ENCODE results near the gene CRELD2. TPM values are rescaled to one million over a fixed set of nuclear protein-coding genes. Genes with fewer than 3 reads are reported as not detected.

CRELD2 gene
- total and polyA plus RNA-seq, 8 donors, result 37.2 to 61.9 (median 54.1) TPM

DNA sequence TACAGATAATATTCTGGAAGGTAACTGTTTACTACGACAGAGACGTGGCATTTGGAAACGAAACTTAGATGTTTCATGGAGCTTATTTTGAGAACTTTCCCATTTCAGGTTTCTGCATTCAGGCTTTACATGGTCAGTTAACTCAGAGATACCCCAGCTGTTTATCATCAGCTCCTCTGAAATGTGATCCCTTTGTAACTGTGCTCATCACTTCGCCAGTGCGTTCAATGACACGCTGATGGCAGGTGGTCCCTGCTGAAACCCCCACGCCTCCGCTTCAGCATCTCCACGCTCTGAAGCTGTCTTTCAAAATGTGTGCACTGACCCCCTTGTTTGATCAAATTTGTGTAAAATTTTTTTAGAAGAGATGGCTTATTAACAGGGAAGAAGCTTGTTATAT lies 30.7 kb upstream of the CRELD2 start:
- H3K27me3 ChIP-seq, result no peaks in the 10 kb centered on the region
- peaks cover 0 to 17% (median 5%) of the 10 kb centered on the region in 3 donors for H3K36me3 ChIP-seq
- H3K4me1 ChIP-seq, result no peaks in the 10 kb centered on the region
- FAIRE-seq (no peak), DNase-seq (no peak), ATAC-seq (no peak)
- TF ChIP-seq, protein P1, sequence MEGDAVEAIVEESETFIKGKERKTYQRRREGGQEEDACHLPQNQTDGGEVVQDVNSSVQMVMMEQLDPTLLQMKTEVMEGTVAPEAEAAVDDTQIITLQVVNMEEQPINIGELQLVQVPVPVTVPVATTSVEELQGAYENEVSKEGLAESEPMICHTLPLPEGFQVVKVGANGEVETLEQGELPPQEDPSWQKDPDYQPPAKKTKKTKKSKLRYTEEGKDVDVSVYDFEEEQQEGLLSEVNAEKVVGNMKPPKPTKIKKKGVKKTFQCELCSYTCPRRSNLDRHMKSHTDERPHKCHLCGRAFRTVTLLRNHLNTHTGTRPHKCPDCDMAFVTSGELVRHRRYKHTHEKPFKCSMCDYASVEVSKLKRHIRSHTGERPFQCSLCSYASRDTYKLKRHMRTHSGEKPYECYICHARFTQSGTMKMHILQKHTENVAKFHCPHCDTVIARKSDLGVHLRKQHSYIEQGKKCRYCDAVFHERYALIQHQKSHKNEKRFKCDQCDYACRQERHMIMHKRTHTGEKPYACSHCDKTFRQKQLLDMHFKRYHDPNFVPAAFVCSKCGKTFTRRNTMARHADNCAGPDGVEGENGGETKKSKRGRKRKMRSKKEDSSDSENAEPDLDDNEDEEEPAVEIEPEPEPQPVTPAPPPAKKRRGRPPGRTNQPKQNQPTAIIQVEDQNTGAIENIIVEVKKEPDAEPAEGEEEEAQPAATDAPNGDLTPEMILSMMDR (IDR thresholded peaks at IDR 0.05), result no peak
- WGBS, 2 donors, result 97% methylated on average over 9 of the region's 9 CpGs
- no peak overlapping the region for H3K4me3 ChIP-seq
- no peak overlapping the region for H3K27ac ChIP-seq
- no peaks in the 10 kb centered on the region for H3K9me3 ChIP-seq
- intact Hi-C loops (cut with DNase I), result no loop called here

DNA sequence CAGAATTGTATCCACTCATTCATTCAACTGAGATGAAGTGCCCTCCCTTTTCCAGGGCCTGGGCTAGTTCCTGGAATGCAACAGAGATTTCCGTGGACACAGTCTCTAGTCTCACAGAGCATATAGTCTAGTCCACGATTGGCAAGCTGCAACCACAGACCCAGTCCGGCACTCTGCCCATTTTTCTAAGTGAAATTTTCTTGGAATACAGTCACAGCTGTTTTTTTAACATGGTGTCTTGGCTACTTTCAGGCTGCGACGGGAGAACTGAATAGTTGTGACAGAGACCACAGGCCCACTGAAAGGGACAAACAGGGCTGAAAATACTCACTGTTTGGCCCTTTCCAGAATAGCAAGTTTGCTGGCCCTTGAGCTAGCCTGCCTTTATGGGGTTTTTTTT lies 29.4 kb upstream of the CRELD2 start:
- WGBS, 2 donors, result 96 to 99% methylated on average over 5 of the region's 5 CpGs
- H3K27ac ChIP-seq, result no peak overlapping the region
- no peak overlapping the region for H3K4me3 ChIP-seq
- TF ChIP-seq, protein P1 (IDR thresholded peaks at IDR 0.05), result no peak
- ATAC-seq (no peak), DNase-seq (no peak), FAIRE-seq (no peak)
- intact Hi-C loops (cut with DNase I), result no loop called here
- H3K27me3 ChIP-seq, result no peaks in the 10 kb centered on the region
- H3K4me1 ChIP-seq, result no peaks in the 10 kb centered on the region
- peaks cover 0 to 17% (median 5%) of the 10 kb centered on the region in 3 donors for H3K36me3 ChIP-seq
- H3K9me3 ChIP-seq, result no peaks in the 10 kb centered on the region

DNA sequence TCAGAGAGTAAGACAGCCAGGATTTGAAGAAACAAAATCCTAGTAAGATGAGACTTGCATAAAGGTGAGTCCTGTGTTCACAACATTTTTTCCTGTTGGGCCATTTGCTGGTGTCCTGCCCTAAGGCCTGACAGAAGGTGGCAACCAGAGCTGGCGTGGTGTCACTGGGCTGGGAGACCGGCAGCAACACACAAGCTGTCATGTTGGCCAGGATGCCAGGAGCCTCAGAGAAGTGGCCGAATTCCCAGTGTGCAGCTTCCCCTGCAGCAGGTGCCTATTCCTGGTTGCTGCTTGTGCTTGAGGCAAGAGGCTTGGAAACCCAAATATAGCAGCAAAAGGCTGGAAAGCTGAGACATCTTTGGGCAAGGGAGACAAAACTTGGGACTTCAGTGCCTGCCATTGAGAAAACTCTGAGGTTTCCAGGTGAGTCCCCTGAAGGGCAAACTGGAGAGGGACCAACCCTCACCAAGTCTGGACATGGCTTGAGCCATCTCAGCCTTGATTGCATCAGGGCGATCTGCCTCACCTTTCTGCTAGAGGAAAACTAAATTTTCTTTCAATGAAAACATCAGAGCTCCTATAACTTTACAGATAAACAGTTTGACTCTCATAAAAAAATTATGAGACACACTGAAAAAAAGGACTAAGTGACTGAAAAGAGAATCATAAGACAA lies 26.1 kb upstream of the CRELD2 start:
- intact Hi-C loops (cut with DNase I), result no loop called here
- DNase-seq, result no peak
- no peak for FAIRE-seq
- Histone ChIP-seq H3K4me1 (no peaks in the 10 kb centered on the region), H3K4me3 (no peak overlapping the region), H3K27me3 (no peaks in the 10 kb centered on the region), H3K36me3 (no peaks in the 10 kb centered on the region), H3K9me3 (no peaks in the 10 kb centered on the region), H3K27ac (no peak overlapping the region)
- TF ChIP-seq, protein P1 (IDR thresholded peaks at IDR 0.05), result no peak
- no peak for ATAC-seq
- 80 to 94% methylated on average over 4 of the region's 4 CpGs for WGBS, 2 donors

DNA sequence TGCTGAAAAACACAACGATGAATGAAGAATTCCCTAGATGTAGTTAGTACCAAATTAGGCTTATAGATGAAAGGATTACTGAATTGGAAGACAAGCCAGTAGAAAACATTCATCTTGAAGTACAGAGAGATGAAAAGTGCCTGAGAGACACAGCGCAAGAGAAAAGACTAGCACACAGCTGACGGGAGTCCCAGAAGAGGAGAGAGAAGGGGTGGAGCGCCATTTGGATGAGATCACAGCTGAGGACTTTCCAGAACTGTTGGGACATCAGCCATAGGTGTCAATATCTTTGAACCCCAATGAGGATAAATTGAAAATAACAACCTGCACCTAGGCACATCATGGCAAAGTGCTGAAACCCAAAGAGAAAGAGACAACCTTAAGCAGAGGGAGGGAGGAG lies 25.4 kb upstream of the CRELD2 start:
- FAIRE-seq (no peak), ATAC-seq (no peak), DNase-seq (no peak)
- Histone ChIP-seq H3K4me1 (no peaks in the 10 kb centered on the region), H3K9me3 (no peaks in the 10 kb centered on the region), H3K27me3 (no peaks in the 10 kb centered on the region), H3K27ac (no peak overlapping the region), H3K36me3 (no peaks in the 10 kb centered on the region), H3K4me3 (no peak overlapping the region)
- intact Hi-C loops (cut with DNase I), result no loop called here
- 96 to 100% methylated on average over 4 of the region's 4 CpGs for WGBS, 2 donors
- TF ChIP-seq, protein P1 (IDR thresholded peaks at IDR 0.05), result no peak

DNA sequence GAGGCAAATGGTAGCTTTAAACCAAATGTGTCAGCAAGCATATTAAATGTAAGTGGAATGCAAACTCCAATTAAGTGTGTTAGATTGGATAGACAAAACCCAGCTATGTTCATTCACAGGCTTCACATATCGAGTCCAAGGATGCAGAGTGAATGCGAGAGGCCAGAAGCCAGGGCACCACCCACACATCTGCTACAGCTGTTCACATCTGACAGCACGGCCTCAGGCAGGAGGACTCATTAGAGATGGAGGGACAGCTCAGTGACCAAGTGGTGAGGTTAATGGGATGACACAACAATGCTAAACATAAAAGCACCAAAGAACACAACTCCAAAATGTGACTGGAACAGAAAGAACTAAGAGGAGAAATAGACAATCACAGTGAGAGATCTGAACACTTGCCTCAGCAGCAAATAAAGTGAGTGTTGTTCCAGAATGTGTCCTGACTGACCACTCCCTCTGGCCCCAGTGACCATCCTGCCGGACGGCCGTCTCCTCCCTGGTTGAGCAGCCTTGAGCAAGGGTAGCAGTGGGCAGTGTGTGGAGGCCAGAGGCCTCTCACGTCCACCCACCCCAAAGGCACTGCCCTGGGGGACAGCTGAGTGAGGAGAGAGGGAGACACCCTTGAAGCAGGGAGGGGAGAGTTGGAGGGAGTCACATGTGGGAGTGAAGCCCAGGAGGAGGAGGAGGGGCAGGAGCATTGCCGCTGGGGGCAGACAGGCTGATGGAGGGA lies 23.9 kb upstream of the CRELD2 start:
- H3K27me3 ChIP-seq, result no peaks in the 10 kb centered on the region
- H3K4me3 ChIP-seq, result no peak overlapping the region
- H3K9me3 ChIP-seq, result no peaks in the 10 kb centered on the region
- H3K27ac ChIP-seq, result no peak overlapping the region
- intact Hi-C loops (cut with DNase I), result no loop called here
- TF ChIP-seq, protein P1 (IDR thresholded peaks at IDR 0.05), result no peak
- no peaks in the 10 kb centered on the region for H3K4me1 ChIP-seq
- DNase-seq (no peak), FAIRE-seq (no peak), ATAC-seq (no peak)
- WGBS, 2 donors, result 94 to 96% methylated on average over 7 to 8 of the region's 8 CpGs
- H3K36me3 ChIP-seq, result no peaks in the 10 kb centered on the region

Data from pancreas (tissue), 10 donors.